ENCODE data around the gene GINS1. TPM values are rescaled to one million over a fixed set of nuclear protein-coding genes. Genes with fewer than 3 reads are reported as not detected.
A peak's percentile ranks its signal among the peaks of the same experiment; 100 is the strongest.

Gene GINS1
- total RNA-seq, 1 experiment from 2014 or later: 30.4 TPM

- ChIA-PET RAD21 (ENCODE audit: low non-redundant PET in 1 of 2, low total read pairs in 2 of 2, uncharacterized antibody in 2 of 2, unreplicated experiment in 2 of 2) (no interaction called here), POLR2A (no interaction called here), CTCF (no interaction called here)
- no peaks in the 10 kb centered on the region for H3K9me2 ChIP-seq (ENCODE audit: insufficient read depth)
- H3K27me3 ChIP-seq (ENCODE audit: insufficient read depth, low read length): no peaks in the 10 kb centered on the region
- H3K9me3 ChIP-seq (ENCODE audit: control insufficient read depth in 1 of 2, insufficient read depth in 1 of 2, low read depth in 1 of 2, low read length in 2 of 2): no peaks in the 10 kb centered on the region
- peaks cover 45% of the 10 kb centered on the region for H3K79me2 ChIP-seq (ENCODE audit: insufficient read depth, low read length)
- peak overlapping the region; percentile 81 to 96 for H3K4me3 ChIP-seq (replicated peaks in 1 of 2; ENCODE audit: low read depth in 1 of 2, low read length in 2 of 2)
- H3K9ac ChIP-seq (ENCODE audit: low read length): peak overlapping the region; percentile 92
- H2AFZ ChIP-seq (ENCODE audit: low read depth, low read length, poor library complexity, severe bottlenecking): no peak overlapping the region
- peak overlapping the region; percentile 83 for H3K4me2 ChIP-seq (ENCODE audit: low read length)
- DNase-seq (ENCODE audit: low read depth, low spot score) (no peak), ATAC-seq (no peak)
- peak overlapping the region; percentile 96 for H3K27ac ChIP-seq (ENCODE audit: low read depth, low read length)
- no peaks in the 10 kb centered on the region for H4K20me1 ChIP-seq (ENCODE audit: insufficient read depth)
- TF ChIP-seq CTCF (IDR thresholded peaks at IDR 0.05 in 2 of 3, conservative IDR thresholded peaks at IDR 0.05 in 1 of 3; ENCODE audit: borderline replicate concordance in 1 of 3, insufficient read depth in 1 of 3, low read depth in 2 of 3, low read length in 2 of 3) (no peak), SRF (IDR thresholded peaks at IDR 0.05; ENCODE audit: low read depth) (no peak), ZNF274 (IDR thresholded peaks at IDR 0.05; ENCODE audit: low read depth, low read length) (no peak), JUND (IDR thresholded peaks at IDR 0.05) (no peak), EZH2phosphoT487 (IDR thresholded peaks at IDR 0.05; ENCODE audit: borderline replicate concordance) (no peak), SIN3A (IDR thresholded peaks at IDR 0.05; ENCODE audit: low read depth) (no peak), FOSL1 (IDR thresholded peaks at IDR 0.05; ENCODE audit: low read depth) (no peak), ELF1 (IDR thresholded peaks at IDR 0.05; ENCODE audit: borderline replicate concordance, low read depth) (no peak), POLR2AphosphoS5 (IDR thresholded peaks at IDR 0.05; ENCODE audit: low read depth, low read length) (no peak), ATF3 (IDR thresholded peaks at IDR 0.05) (no peak), YY1 (IDR thresholded peaks at IDR 0.05; ENCODE audit: extremely low read depth, insufficient replicate concordance, low read depth, low read length) (no peak), ZFX (IDR thresholded peaks at IDR 0.05) (no peak), CEBPB (IDR thresholded peaks at IDR 0.05; ENCODE audit: low read depth) (no peak), TCF7L2 (IDR thresholded peaks at IDR 0.05; ENCODE audit: borderline replicate concordance, extremely low read depth, insufficient read depth, insufficient read length) (no peak), POLR2A (IDR thresholded peaks at IDR 0.05; ENCODE audit: borderline replicate concordance, extremely low read depth, insufficient read depth, insufficient read length) (no peak)
- TF ChIP-seq, protein P1, sequence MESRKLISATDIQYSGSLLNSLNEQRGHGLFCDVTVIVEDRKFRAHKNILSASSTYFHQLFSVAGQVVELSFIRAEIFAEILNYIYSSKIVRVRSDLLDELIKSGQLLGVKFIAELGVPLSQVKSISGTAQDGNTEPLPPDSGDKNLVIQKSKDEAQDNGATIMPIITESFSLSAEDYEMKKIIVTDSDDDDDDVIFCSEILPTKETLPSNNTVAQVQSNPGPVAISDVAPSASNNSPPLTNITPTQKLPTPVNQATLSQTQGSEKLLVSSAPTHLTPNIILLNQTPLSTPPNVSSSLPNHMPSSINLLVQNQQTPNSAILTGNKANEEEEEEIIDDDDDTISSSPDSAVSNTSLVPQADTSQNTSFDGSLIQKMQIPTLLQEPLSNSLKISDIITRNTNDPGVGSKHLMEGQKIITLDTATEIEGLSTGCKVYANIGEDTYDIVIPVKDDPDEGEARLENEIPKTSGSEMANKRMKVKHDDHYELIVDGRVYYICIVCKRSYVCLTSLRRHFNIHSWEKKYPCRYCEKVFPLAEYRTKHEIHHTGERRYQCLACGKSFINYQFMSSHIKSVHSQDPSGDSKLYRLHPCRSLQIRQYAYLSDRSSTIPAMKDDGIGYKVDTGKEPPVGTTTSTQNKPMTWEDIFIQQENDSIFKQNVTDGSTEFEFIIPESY (IDR thresholded peaks at IDR 0.05; ENCODE audit: extremely low read depth, insufficient replicate concordance, low read length): no peak
- BruUV-seq (replicated peaks): TSS peak; percentile 69
- peaks cover 13% of the 10 kb centered on the region in 2 experiments; a peak in 3 of 4 replicates for H3K4me1 ChIP-seq (ENCODE audit: control insufficient read depth in 1 of 2, insufficient read depth in 2 of 2, low read length in 2 of 2)
- intact Hi-C loops (cut with micrococcal nuclease): no loop called here
- no peaks in the 10 kb centered on the region for H3K36me3 ChIP-seq (ENCODE audit: control insufficient read depth in 1 of 2, insufficient read depth in 2 of 2, low read length in 2 of 2)
These were observed 18.0 kb upstream of the GINS1 start for GRCh38 chr20:25389401-25389857.

Data from HCT116 (cell line).